Adrenal gland (tissue), 5 donors: ENCODE measurements around the gene RPL41.

Experiments
- POLR2A ChIP-seq, 2 donors: fragments of 450-650 bp; IDR thresholded peaks; one replicate each; pipeline ENCODE4 v1.6.1; 2017; ENCODE audit warnings: antibody characterized with exemption in 2 of 2, mild to moderate bottlenecking in 2 of 2, moderate library complexity in 1 of 2
- TF ChIP-seq, protein P1 (sequence below), 6 experiments: fragments of 450-650 bp in 4 of 6; fragments of 200-600 bp in 2 of 6; sonication (generic) in 1 of 6; IDR thresholded peaks; 1 replicate in 5 of 6; 2 replicates in 1 of 6; pipeline versions ENCODE4 v1.5.1 to v1.8.0; 2016 to 2021; ENCODE audit warnings: antibody characterized with exemption in 6 of 6, mild to moderate bottlenecking in 2 of 6, moderate library complexity in 1 of 6
- donor health status: DM: no; HTN: no; CAD: no.

DNA sequence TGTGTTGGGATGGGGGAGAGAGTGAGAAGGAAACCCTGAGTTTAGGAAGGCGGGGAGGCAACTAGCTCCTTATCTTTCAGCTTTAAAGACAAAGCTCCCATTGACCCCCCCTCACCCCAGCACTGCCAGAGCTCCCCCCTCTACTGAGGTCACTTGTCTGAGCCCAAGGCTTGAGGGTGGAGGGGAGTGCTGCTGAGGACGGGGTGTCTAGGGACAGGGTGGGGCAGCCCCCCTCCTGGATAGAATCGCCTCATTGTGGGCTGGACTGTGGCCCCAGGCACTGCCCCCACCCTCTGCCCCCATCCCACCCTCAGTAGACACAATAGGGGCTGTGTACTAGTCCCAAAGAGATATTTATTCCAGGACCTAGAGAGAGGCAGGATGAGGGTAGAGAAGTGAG lies 33.5 kb upstream of the RPL41 start:
- TF ChIP-seq, protein P1, sequence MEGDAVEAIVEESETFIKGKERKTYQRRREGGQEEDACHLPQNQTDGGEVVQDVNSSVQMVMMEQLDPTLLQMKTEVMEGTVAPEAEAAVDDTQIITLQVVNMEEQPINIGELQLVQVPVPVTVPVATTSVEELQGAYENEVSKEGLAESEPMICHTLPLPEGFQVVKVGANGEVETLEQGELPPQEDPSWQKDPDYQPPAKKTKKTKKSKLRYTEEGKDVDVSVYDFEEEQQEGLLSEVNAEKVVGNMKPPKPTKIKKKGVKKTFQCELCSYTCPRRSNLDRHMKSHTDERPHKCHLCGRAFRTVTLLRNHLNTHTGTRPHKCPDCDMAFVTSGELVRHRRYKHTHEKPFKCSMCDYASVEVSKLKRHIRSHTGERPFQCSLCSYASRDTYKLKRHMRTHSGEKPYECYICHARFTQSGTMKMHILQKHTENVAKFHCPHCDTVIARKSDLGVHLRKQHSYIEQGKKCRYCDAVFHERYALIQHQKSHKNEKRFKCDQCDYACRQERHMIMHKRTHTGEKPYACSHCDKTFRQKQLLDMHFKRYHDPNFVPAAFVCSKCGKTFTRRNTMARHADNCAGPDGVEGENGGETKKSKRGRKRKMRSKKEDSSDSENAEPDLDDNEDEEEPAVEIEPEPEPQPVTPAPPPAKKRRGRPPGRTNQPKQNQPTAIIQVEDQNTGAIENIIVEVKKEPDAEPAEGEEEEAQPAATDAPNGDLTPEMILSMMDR (IDR thresholded peaks at IDR 0.05): no peak
- TF ChIP-seq POLR2A (IDR thresholded peaks at IDR 0.05): no peak
